Gastrocnemius medialis (tissue), 4 donors: Measurements from ENCODE around the gene COL11A2. TPM values are rescaled to one million over a fixed set of nuclear protein-coding genes. Genes with fewer than 3 reads are reported as not detected.

ENCODE experiments used
- ATAC-seq, 2 donors: fragments of 150-250 bp; one replicate each; pipeline ENCODE4 v1.9.1; 2016
- DNase-seq, 2 donors: peaks; one replicate each; pipeline ENCODE4 v3.0.0-alpha.2; 2019
- H3K27ac ChIP-seq, 4 donors: fragments of 200-600 bp; sonication (generic); 1 replicate in 1 of 4; 2 replicates in 3 of 4; pipeline ENCODE4 v1.5.1; 2016 to 2018; ENCODE audit warnings: mild to moderate bottlenecking in 2 of 4, moderate library complexity in 1 of 4
- H3K27me3 ChIP-seq, 3 donors: fragments of 200-600 bp; sonication (generic) in 2 of 3; 1 replicate in 1 of 3; 2 replicates in 2 of 3; pipeline versions ENCODE4 v1.5.1 to v1.6.0; 2016 to 2019; ENCODE audit warnings: mild to moderate bottlenecking in 1 of 3, moderate library complexity in 1 of 3
- H3K36me3 ChIP-seq, 2 donors: fragments of 200-600 bp; sonication (generic) in 1 of 2; one replicate each; pipeline ENCODE4 v1.5.1; 2017 to 2018
- H3K4me1 ChIP-seq, 2 donors: fragments of 200-600 bp; sonication (generic) in 1 of 2; one replicate each; pipeline ENCODE4 v1.5.1; 2016 to 2017; ENCODE audit warnings: mild to moderate bottlenecking in 2 of 2
- H3K4me3 ChIP-seq, 4 donors: fragments of 200-600 bp; sonication (generic) in 3 of 4; 1 replicate in 1 of 4; 2 replicates in 3 of 4; pipeline ENCODE4 v1.5.1; 2016 to 2019; ENCODE audit warnings: mild to moderate bottlenecking in 2 of 4
- H3K9me3 ChIP-seq, 3 donors: fragments of 200-600 bp; sonication (generic) in 2 of 3; 1 replicate in 1 of 3; 2 replicates in 2 of 3; pipeline ENCODE4 v1.5.1; 2016 to 2019
- POLR2A ChIP-seq, 2 donors: fragments of 450-650 bp; IDR thresholded peaks; one replicate each; pipeline ENCODE4 v1.6.1; 2017; ENCODE audit warnings: antibody characterized with exemption in 2 of 2, mild to moderate bottlenecking in 2 of 2, moderate library complexity in 2 of 2
- in situ Hi-C, 4 donors: fragments of 200-750 bp; cut with MboI; loops; one replicate each; pipeline versions ENCODE4 v1.15.0 to v1.8.0; 2017; ENCODE audit warnings: low sequenced_read_pairs in 4 of 4
- intact Hi-C: fragments of 100-400 bp; cut with DNase I; formaldehyde crosslinking; loops from one replicate; pipeline ENCODE4 v1.15.1; 2023; ENCODE audit warnings: low total_unique reads
- total RNA-seq, 4 donors: library from RNA; depleted of rRNA; stranded (reverse); fragments of >200 nt; gene quantifications; one replicate each; pipeline versions ENCODE4 v1.1.0 to v1.2.3, GENCODE V29; 2016
- TF ChIP-seq, protein P1 (sequence below), 5 experiments: fragments of 450-650 bp in 3 of 5; fragments of 200-600 bp in 2 of 5; sonication (generic) in 2 of 5; IDR thresholded peaks in 4 of 5; conservative IDR thresholded peaks in 1 of 5; 1 replicate in 4 of 5; 2 replicates in 1 of 5; pipeline ENCODE4 v1.5.1; 2016 to 2019; ENCODE audit warnings: antibody characterized with exemption in 5 of 5, mild to moderate bottlenecking in 3 of 5, moderate library complexity in 3 of 5

Gene COL11A2
- total RNA-seq, 4 donors from 2014 or later = 0.31 to 0.92 (median 0.47) TPM

DNA sequence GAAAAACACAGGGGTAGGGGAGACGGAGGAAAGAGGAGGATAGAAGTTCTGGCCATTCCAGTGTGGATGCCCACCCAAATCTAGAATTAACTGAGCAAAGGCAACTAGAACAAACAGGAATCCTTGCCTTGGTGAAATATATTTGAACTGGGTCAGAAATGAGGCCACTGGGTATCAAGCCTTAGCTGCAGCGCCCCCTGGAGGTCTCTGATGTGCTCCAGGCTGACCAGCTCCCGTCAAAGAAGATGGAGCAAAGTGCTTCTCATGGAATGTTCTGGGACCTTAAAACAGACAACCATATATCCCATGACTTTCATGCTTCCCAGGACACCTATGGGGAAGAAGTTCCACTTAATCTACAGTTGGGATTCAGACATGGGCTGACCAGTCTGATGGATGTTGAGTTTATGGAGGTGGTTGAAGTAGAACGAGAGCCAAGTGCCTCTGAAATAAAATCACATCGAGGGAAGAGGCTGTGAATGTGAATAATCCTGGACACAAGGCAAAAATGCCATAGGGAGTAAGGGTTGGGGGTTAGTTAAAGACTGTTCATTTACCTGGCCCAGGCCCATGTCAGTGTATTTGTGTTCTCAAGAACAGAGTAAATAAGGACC lies 66.1 kb downstream of the COL11A2 start:
- H3K9me3 ChIP-seq = no peaks in the 10 kb centered on the region
- TF ChIP-seq, protein P1, sequence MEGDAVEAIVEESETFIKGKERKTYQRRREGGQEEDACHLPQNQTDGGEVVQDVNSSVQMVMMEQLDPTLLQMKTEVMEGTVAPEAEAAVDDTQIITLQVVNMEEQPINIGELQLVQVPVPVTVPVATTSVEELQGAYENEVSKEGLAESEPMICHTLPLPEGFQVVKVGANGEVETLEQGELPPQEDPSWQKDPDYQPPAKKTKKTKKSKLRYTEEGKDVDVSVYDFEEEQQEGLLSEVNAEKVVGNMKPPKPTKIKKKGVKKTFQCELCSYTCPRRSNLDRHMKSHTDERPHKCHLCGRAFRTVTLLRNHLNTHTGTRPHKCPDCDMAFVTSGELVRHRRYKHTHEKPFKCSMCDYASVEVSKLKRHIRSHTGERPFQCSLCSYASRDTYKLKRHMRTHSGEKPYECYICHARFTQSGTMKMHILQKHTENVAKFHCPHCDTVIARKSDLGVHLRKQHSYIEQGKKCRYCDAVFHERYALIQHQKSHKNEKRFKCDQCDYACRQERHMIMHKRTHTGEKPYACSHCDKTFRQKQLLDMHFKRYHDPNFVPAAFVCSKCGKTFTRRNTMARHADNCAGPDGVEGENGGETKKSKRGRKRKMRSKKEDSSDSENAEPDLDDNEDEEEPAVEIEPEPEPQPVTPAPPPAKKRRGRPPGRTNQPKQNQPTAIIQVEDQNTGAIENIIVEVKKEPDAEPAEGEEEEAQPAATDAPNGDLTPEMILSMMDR (IDR thresholded peaks at IDR 0.05 in 4 of 5, conservative IDR thresholded peaks at IDR 0.05 in 1 of 5) = peak in 3 of 5 experiments; percentile 35 to 54 (median 39)
- no peak for TF ChIP-seq POLR2A (IDR thresholded peaks at IDR 0.05)
- no peaks in the 10 kb centered on the region for H3K4me1 ChIP-seq
- in situ Hi-C loops = loop anchor here in 1 of 4 donors (10.0 kb wide), 1 partner anchor 119 kb away; no protein-coding TSS in a partner anchor
- no peak overlapping the region for H3K4me3 ChIP-seq
- DNase-seq = peak; percentile 4 to 24
- intact Hi-C loops = no loop called here
- no peak overlapping the region for H3K27ac ChIP-seq
- H3K36me3 ChIP-seq = no peaks in the 10 kb centered on the region
- H3K27me3 ChIP-seq = no peaks in the 10 kb centered on the region
- no peak for ATAC-seq

DNA sequence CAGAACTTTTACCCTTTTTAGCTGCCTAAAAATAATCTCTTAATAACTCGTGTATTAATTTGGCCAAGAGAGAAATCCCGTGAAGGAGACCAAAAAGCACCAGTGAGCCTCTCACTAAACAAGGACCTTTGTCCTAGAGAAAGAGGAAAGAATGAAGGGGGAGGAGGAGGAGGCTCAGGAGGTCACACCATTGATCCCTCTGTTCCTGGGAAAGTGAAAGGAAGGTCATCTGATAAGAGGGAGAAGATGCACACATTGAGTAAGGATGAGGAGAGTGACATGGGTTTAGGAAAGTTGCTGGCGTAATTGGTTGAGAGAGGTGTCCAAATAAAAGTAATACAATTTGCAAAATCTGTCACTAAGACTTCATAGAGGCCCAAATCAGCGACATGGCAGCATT lies 67.3 kb downstream of the COL11A2 start:
- ATAC-seq (no peak), DNase-seq (no peak)
- TF ChIP-seq POLR2A (IDR thresholded peaks at IDR 0.05) = no peak
- TF ChIP-seq, protein P1 (IDR thresholded peaks at IDR 0.05 in 4 of 5, conservative IDR thresholded peaks at IDR 0.05 in 1 of 5) = no peak
- intact Hi-C loops (no loop called here), in situ Hi-C loops (loop anchor here in 1 of 4 donors (10.0 kb wide), 1 partner anchor 120 kb away; no protein-coding TSS in a partner anchor)
- Histone ChIP-seq H3K9me3 (no peaks in the 10 kb centered on the region), H3K27ac (no peak overlapping the region), H3K4me3 (no peak overlapping the region), H3K4me1 (no peaks in the 10 kb centered on the region), H3K27me3 (no peaks in the 10 kb centered on the region), H3K36me3 (no peaks in the 10 kb centered on the region)

DNA sequence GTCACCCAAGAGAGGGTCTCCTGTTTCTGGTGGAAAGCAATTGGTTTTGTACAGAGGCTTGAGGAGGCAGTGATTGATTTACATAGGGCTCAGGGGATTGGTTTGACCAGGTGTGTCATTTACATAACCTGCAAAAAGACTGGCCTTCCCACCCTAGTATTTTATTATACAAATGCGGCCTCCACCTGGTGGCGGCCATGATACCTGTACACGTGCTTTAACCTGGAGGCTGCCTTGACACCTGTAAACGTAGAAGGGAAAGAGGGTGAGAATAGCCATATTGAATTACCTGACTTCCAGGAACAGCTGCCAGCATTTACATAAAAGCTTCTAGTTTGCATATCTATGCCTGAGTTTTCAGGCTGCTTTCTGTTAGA lies 67.8 kb downstream of the COL11A2 start:
- H3K9me3 ChIP-seq = no peaks in the 10 kb centered on the region
- no peak for TF ChIP-seq POLR2A (IDR thresholded peaks at IDR 0.05)
- TF ChIP-seq, protein P1 (IDR thresholded peaks at IDR 0.05 in 4 of 5, conservative IDR thresholded peaks at IDR 0.05 in 1 of 5) = no peak
- H3K27ac ChIP-seq = no peak overlapping the region
- intact Hi-C loops (no loop called here), in situ Hi-C loops (loop anchor here in 1 of 4 donors (10.0 kb wide), 1 partner anchor 120 kb away; no protein-coding TSS in a partner anchor)
- H3K4me1 ChIP-seq = no peaks in the 10 kb centered on the region
- no peaks in the 10 kb centered on the region for H3K36me3 ChIP-seq
- DNase-seq (no peak), ATAC-seq (no peak)
- no peak overlapping the region for H3K4me3 ChIP-seq
- H3K27me3 ChIP-seq = no peaks in the 10 kb centered on the region

DNA sequence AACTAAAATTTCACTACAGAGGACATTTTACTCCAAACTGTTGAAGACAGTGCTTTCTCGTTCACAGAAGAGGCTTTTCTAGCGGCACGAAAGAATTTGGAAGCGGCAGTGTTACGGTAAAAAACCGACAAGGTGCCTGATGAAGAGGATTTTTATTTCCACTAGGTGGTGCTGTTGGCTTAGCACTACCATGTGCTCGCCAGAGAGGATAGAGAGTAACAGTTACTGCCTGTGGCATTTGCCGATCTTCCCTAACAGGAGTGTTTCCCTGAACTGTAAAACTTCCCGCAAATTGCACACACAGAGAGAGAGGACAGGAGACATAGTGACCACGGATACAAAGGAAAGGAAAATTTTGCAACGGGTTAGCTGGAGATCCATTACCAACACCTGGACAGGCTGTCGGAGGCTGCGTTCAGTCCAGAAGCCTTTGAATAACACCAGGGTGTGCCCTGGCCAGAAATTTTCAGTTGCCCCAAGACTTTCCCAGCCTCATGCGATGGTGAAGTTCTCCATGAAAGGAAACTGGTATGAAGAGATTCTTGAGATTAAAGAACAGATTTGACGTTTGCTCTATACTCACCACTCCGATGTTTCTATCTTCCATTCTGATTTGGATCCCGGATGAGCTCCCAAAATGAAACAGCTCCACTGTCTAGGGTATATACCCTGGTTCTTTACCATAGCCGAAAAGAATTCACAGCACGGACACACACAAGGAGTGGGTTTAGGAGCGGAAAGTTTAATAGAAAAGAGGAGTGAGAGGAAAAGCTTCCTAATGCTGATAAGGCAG lies 68.3 kb downstream of the COL11A2 start:
- intact Hi-C loops = no loop called here
- Histone ChIP-seq H3K9me3 (no peaks in the 10 kb centered on the region), H3K4me1 (no peaks in the 10 kb centered on the region), H3K27me3 (no peaks in the 10 kb centered on the region), H3K4me3 (no peak overlapping the region), H3K27ac (no peak overlapping the region), H3K36me3 (no peaks in the 10 kb centered on the region)
- TF ChIP-seq, protein P1 (IDR thresholded peaks at IDR 0.05 in 4 of 5, conservative IDR thresholded peaks at IDR 0.05 in 1 of 5) = peak in 1 of 5 experiments; percentile 30
- no peak for TF ChIP-seq POLR2A (IDR thresholded peaks at IDR 0.05)
- in situ Hi-C loops = loop anchor here in 1 of 4 donors (10.0 kb wide), 1 partner anchor 121 kb away; no protein-coding TSS in a partner anchor
- DNase-seq (no peak), ATAC-seq (no peak)
